Naive thymus-derived CD8-positive, alpha-beta T cell (primary cell): ENCODE measurements around the gene RAPGEF1. TPM values are rescaled to one million over a fixed set of nuclear protein-coding genes. Genes with fewer than 3 reads are reported as not detected.

ENCODE experiments used
- ATAC-seq, 2 donors: fragments of 150-1000 bp; cut with Tn5 transposase in 1 of 2; sonication (Bioruptor Pico), chemical (Tn5 transposase) in 1 of 2; 1 replicate in 1 of 2; 2 replicates in 1 of 2; pipeline ENCODE4 v1.10.0; 2021; ENCODE audit warnings: mild to moderate bottlenecking in 2 of 2, moderate library complexity in 2 of 2
- POLR2A ChIA-PET: fragments of 350-600 bp; sonication (Branson Sonifier 250); formaldehyde crosslinking; loops from one replicate; lab custom pipeline; 2021; ENCODE audit warnings: antibody characterized with exemption; lab: Charles Lee
- DNase-seq, 10 donors: peaks; one replicate each; pipeline versions ENCODE4 v3.0.0 to v3.0.0-alpha.2; 2020 to 2022
- H3K27ac Mint-ChIP-seq, 10 donors: one replicate each; pipeline ENCODE4 v1.8.0; 2020 to 2022; ENCODE audit warnings: mild to moderate bottlenecking in 10 of 10, mixed read lengths in 10 of 10, moderate library complexity in 4 of 10, inconsistent platforms in 1 of 10
- H3K27me3 Mint-ChIP-seq, 5 donors: one replicate each; pipeline ENCODE4 v1.8.0; 2021 to 2022; ENCODE audit warnings: mixed read lengths in 5 of 5
- H3K36me3 Mint-ChIP-seq, 3 donors: one replicate each; pipeline ENCODE4 v1.8.0; 2020 to 2022; ENCODE audit warnings: mixed read lengths in 3 of 3, mild to moderate bottlenecking in 2 of 3, inconsistent platforms in 1 of 3
- H3K4me1 Mint-ChIP-seq, 4 donors: one replicate each; pipeline ENCODE4 v1.8.0; 2021 to 2022; ENCODE audit warnings: mixed read lengths in 4 of 4
- H3K4me3 Mint-ChIP-seq, 10 donors: one replicate each; pipeline ENCODE4 v1.8.0; 2020 to 2022; ENCODE audit warnings: mild to moderate bottlenecking in 10 of 10, mixed read lengths in 10 of 10, moderate library complexity in 6 of 10, inconsistent platforms in 1 of 10
- H3K9me3 Mint-ChIP-seq, 9 donors: one replicate each; pipeline ENCODE4 v1.8.0; 2020 to 2022; ENCODE audit warnings: mixed read lengths in 9 of 9, mild to moderate bottlenecking in 3 of 9, inconsistent platforms in 1 of 9, moderate library complexity in 1 of 9
- polyA plus RNA-seq, 3 donors: library from polyadenylated mRNA; unstranded; fragments of 300-500 nt; fragmentation: Illumina TruSeq; gene quantifications; one replicate each; pipeline ENCODE4 v1.2.3, GENCODE V29; 2021
- total RNA-seq, 8 experiments: library from RNA in 2 of 8; stranded (reverse) in 2 of 8; gene quantifications; one replicate each; pipeline ENCODE4 v1.2.3 and lab custom pipeline; 2021 to 2026

The RAPGEF1 gene
- total and polyA plus RNA-seq, 5 experiments from 2014 or later: 1.6 to 94.7 (median 9.0) TPM

DNA sequence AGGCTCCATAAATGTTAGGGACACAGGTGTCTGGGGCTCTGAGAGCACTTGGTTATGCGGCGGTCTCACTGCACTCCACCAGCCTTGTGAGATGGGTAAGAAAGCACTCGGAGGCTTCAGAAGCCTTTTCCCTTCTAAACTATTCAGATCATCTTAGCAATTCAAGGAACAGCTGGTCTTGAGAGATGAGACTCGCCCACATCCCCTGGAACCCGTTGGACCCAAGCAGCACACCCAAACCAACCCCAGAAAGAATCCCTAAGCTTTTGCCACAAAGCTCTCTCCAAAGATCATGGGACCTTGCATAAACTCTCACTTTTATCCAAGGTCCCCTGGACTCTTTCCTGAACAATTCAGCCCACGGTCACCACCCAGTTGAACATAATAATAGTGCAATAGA, 90.2 kb downstream of the RAPGEF1 start:
- Mint-ChIP-seq H3K9me3 (no peaks in the 10 kb centered on the region), H3K4me1 (peaks cover 2 to 50% (median 12%) of the 10 kb centered on the region in 4 donors), H3K27me3 (no peaks in the 10 kb centered on the region), H3K4me3 (no peak overlapping the region), H3K27ac (peak overlapping the region in 1 of 10 donors; percentile 42), H3K36me3 (peaks cover 0 to 42% (median 0%) of the 10 kb centered on the region in 3 donors)
- POLR2A ChIA-PET: no interaction called here
- no peak for DNase-seq
- no peak for ATAC-seq

DNA sequence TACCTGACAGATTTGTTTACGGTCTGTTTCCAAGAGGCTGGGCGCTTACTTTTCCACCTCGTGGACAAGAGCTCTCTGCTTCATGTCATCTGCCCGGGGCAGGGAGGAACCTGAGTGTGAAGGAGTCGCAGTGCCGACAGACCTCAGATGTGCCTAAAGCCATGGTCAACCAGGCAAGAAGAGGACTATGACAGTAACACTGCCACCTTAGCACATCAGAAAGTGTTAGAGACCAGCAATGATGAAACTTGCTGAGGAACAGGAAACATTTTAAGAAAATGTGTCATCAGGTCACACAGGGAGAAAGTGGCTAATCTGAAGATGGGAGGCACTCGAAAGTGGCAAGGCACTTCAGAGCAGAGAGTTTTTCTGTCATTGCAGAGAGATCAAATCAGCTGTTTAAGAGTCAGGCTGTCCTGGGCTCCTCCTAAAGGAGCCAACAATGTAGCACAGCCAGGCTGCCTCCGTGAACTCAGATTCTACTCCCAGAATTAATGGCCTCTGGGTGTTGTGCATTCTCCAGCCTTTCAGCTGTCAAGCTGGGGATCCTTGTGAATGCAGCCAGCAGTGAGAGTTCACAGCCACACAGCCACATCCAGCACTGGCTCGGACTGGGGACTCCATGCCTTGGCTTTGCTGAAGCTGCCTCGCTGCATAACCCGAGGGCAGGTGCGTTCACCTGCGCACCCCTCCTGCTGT, 94.6 kb downstream of the RAPGEF1 start:
- Mint-ChIP-seq H3K27me3 (no peaks in the 10 kb centered on the region), H3K9me3 (no peaks in the 10 kb centered on the region), H3K4me3 (peak overlapping the region in 1 of 10 donors; percentile 10), H3K27ac (peak overlapping the region in 6 of 10 donors; percentile 37 to 88 (median 54)), H3K4me1 (peaks cover 0 to 21% (median 7%) of the 10 kb centered on the region in 4 donors), H3K36me3 (peaks cover 0 to 55% (median 3%) of the 10 kb centered on the region in 3 donors)
- DNase-seq: no peak
- POLR2A ChIA-PET: no interaction called here
- ATAC-seq: no peak

DNA sequence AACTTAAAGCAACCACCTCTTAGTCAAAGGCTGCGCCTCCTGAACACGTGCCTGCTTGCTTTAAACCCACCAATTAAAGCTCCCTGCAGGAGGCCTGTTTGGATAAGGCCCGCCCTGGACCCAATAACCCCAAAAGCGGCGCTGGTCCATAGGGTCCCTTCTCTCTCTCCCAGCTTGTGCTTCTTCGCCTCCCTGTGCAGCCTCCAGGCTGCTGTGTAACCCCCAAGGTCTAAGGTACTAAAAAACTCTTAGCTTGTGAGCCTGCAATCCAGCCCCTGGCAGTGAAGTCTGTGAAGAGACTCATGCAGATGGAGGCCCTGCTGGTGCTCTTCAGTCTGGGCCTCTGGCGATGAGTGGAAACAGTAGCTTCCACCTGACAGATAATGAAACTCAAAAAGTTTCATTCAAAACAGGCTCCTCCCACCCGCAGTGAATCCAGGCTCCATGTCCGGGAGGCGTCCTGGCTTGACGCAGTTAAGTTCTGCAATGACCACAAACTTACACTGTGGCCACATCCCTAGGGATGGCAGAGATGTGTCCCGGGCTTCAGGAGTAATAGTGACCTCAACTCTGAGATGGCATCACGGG, 97.3 kb downstream of the RAPGEF1 start:
- H3K27ac Mint-ChIP-seq: peak overlapping the region in 1 of 10 donors; percentile 20
- H3K4me3 Mint-ChIP-seq: no peak overlapping the region
- peaks cover 0 to 54% (median 6%) of the 10 kb centered on the region in 3 donors for H3K36me3 Mint-ChIP-seq
- POLR2A ChIA-PET: interaction anchor here (1.1 kb wide), 1 partner anchor 33 kb away, joined by 6 read pairs; no protein-coding TSS in a partner anchor
- peaks cover 0 to 16% (median 6%) of the 10 kb centered on the region in 4 donors for H3K4me1 Mint-ChIP-seq
- ATAC-seq (no peak), DNase-seq (no peak)
- H3K9me3 Mint-ChIP-seq: no peaks in the 10 kb centered on the region
- H3K27me3 Mint-ChIP-seq: no peaks in the 10 kb centered on the region

DNA sequence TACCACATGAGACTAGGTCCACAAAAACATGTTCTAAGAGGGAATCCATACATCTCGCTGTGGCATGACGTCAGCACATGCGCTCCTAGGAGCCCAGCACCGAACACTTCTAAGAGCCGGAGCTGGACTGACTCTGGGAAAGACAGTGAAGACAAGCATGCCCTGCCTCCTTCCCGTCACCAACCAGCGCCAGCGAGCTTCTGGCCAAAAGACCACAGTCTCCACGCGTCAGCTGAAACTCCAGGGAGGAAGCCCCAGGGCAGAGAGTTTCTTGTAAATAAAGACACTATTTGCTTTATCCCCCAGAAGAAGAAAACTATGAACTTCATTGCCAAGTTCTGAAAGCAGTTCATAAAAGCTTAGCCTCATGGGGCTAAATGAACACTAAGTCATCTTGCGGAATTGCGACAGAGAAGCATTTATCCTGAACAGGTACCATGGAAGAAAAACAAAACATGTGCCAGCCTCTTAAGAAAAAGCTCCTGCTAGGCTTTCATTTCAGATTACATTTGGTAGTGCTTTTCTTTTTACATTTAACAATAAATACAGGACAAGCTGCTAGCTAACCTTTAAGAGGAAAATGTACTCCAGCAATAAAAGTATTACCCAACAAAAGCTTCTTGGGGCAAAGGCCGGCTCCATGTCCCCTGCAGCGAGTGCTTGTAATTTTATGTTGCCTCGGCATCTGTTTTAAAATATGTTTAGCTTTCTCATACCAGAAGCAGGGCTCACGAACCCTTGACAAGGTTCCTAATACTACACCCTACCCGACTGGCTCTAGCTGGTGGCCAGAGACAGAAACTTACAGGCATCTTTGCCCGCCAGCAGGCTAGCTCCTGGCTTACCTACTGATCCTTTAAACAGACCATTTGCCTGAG, 98.0 kb downstream of the RAPGEF1 start:
- H3K27me3 Mint-ChIP-seq: no peaks in the 10 kb centered on the region
- H3K36me3 Mint-ChIP-seq: peaks cover 0 to 50% (median 6%) of the 10 kb centered on the region in 3 donors
- H3K4me1 Mint-ChIP-seq: peaks cover 0 to 16% (median 6%) of the 10 kb centered on the region in 4 donors
- POLR2A ChIA-PET: no interaction called here
- ATAC-seq (no peak), DNase-seq (no peak)
- no peaks in the 10 kb centered on the region for H3K9me3 Mint-ChIP-seq
- no peak overlapping the region for H3K4me3 Mint-ChIP-seq
- peak overlapping the region in 7 of 10 donors; percentile 1 to 84 (median 63) for H3K27ac Mint-ChIP-seq

DNA sequence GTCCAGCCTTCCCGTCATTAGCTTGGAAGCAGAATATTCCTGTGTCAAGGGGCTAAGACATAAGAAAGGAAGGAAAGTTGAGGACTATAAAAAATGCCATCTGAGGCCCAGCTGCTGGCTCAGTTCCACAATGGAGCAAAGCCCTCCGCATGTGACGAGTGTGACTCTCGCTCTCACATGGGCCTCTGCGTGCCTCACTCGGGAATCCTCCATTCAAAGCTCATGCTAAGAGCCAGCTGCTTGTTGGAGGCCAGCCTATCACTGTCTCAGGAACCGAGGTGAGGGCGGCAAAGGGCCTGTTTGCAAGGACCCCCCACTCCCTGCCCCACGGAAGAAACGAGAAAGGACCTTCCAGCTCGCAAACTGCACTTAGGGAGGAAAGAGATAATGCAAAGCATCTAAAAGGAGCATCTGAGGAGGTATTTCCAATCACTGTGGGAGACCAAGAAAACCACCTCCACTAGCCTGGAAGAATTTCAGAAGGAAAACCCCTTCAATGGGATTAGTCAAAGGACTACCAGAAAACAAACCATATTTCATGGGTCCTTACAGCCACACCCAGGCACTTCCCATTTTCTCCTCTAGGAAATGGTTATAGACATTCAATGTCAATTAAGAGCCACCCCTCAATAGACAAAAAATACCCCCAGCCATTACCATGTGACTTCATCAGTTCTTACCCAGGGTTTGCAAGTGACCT, 99.3 kb downstream of the RAPGEF1 start:
- H3K27ac Mint-ChIP-seq: peak overlapping the region in 3 of 10 donors; percentile 56 to 84 (median 73)
- peaks cover 9 to 21% (median 12%) of the 10 kb centered on the region in 4 donors for H3K4me1 Mint-ChIP-seq
- H3K27me3 Mint-ChIP-seq: no peaks in the 10 kb centered on the region
- H3K36me3 Mint-ChIP-seq: peaks cover 0 to 42% (median 6%) of the 10 kb centered on the region in 3 donors
- ATAC-seq: no peak
- no peak overlapping the region for H3K4me3 Mint-ChIP-seq
- H3K9me3 Mint-ChIP-seq: no peaks in the 10 kb centered on the region
- POLR2A ChIA-PET: no interaction called here
- DNase-seq: no peak

DNA sequence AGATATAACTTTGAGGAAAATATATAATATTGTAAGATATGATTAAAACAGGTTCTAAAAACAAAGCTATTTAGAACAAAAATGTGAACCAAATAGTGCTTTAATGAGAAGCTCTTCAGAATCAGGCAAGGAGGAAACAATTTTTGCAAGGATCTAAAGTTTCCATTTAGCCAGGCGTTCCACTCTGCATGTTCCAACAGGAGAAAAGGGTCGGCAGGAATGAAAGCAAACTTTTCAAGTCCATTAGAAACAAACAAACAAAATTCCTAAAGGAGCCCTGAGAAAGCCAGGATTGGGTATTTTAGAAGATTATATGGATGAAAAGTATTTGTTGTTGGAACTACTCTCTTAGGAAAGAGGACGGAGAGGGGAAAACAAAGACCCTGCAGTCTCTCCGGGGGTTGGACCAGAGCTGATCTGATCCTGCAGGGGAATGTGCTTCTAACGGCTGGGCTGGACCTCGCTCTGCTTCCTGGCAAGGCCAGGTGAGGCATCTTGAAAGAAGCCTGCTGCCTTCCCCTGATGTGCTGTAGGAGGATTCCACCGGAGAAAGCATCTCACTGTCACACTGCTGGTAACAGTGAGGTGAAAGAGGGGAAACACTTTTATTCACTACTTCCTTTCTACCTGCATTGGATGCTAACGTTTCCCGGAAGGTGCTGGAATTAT, 100.0 kb downstream of the RAPGEF1 start:
- ATAC-seq (no peak), DNase-seq (no peak)
- Mint-ChIP-seq H3K9me3 (no peaks in the 10 kb centered on the region), H3K4me1 (peaks cover 10 to 24% (median 18%) of the 10 kb centered on the region in 4 donors), H3K4me3 (no peak overlapping the region), H3K27ac (peak overlapping the region in 4 of 10 donors; percentile 19 to 92 (median 40)), H3K36me3 (peaks cover 0 to 42% (median 6%) of the 10 kb centered on the region in 3 donors), H3K27me3 (no peaks in the 10 kb centered on the region)
- POLR2A ChIA-PET: no interaction called here

DNA sequence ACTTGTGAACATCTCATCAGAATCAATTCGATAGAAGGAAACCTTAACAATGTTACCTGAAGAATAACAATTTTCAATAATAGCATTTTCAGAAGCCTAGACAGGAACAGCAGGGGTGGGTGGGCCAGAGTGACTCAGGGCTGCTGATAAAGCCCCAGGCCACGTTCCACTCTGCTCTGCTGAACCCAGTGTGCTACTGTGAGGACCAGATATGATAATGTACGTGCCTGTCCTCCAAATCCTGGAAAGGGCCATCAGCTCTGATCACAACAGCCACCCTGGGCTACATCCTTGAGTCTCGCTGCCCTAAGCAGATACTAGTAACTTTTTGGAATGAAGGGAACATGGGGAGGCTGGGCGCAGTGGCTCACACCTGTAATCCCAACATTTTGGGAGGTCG, 103.3 kb downstream of the RAPGEF1 start:
- peaks cover 0 to 38% (median 12%) of the 10 kb centered on the region in 3 donors for H3K36me3 Mint-ChIP-seq
- POLR2A ChIA-PET: no interaction called here
- peak overlapping the region in 9 of 10 donors; percentile 17 to 92 (median 82) for H3K27ac Mint-ChIP-seq
- peaks cover 8 to 25% (median 18%) of the 10 kb centered on the region in 4 donors for H3K4me1 Mint-ChIP-seq
- DNase-seq (no peak), ATAC-seq (no peak)
- no peak overlapping the region for H3K4me3 Mint-ChIP-seq
- H3K27me3 Mint-ChIP-seq: no peaks in the 10 kb centered on the region
- H3K9me3 Mint-ChIP-seq: no peaks in the 10 kb centered on the region

DNA sequence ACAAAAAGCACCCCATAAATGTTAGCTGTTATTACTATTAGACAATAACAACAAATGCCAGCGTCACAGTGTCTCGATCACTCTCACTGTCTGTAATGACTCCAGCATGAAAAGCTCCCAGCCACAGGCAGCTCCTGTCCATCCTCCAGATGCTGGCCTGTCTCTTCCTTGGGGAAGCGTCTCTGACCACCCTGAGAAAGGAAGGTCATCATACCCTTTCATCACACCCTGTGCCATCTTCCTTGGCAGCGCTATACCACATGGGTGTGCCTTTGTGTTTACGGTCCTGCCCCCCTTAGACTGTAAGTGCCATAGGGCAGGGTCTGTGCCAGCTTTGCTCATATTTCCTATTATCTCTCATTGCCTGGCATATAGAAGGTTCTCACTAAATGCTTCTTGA, 104.0 kb downstream of the RAPGEF1 start:
- Mint-ChIP-seq H3K27me3 (no peaks in the 10 kb centered on the region), H3K9me3 (no peaks in the 10 kb centered on the region), H3K4me1 (peaks cover 5 to 29% (median 19%) of the 10 kb centered on the region in 4 donors), H3K4me3 (no peak overlapping the region), H3K27ac (peak overlapping the region; percentile 15 to 92 (median 82)), H3K36me3 (peaks cover 0 to 41% (median 9%) of the 10 kb centered on the region in 3 donors)
- ATAC-seq: no peak
- no peak for DNase-seq
- POLR2A ChIA-PET: interaction anchor here (0.6 kb wide), 1 partner anchor 737 kb away, joined by 4 read pairs; no protein-coding TSS in a partner anchor

DNA sequence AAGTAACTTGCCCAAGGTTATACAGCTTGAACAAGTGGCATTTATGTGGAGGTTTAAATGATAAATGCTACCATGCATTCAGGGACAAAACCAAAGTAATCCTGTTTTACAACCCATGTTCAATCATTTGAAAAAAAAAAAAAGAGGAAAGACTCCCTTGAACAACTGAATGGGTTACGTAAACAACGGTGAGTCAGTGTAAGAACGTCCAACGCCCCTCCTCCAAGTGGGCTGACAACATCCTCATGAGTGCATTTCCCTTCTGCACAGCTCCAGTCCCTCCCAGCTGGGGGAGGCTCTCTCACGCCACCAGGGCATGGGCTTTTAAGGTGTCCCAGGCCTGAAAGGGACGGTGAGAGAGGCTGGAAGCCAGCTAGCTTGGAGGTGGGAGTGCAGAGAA, 104.6 kb downstream of the RAPGEF1 start:
- POLR2A ChIA-PET: interaction anchor here (0.6 kb wide), 1 partner anchor 24 kb away, joined by 3 read pairs; no protein-coding TSS in a partner anchor
- Mint-ChIP-seq H3K4me1 (peaks cover 5 to 35% (median 21%) of the 10 kb centered on the region in 4 donors), H3K36me3 (peaks cover 0 to 44% (median 9%) of the 10 kb centered on the region in 3 donors), H3K9me3 (no peaks in the 10 kb centered on the region), H3K27ac (peak overlapping the region; percentile 54 to 92 (median 80)), H3K27me3 (no peaks in the 10 kb centered on the region), H3K4me3 (peak overlapping the region in 2 of 10 donors; percentile 15 to 50)
- peak; percentile 99 for ATAC-seq
- DNase-seq: peak; percentile 27 to 87 (median 58)

DNA sequence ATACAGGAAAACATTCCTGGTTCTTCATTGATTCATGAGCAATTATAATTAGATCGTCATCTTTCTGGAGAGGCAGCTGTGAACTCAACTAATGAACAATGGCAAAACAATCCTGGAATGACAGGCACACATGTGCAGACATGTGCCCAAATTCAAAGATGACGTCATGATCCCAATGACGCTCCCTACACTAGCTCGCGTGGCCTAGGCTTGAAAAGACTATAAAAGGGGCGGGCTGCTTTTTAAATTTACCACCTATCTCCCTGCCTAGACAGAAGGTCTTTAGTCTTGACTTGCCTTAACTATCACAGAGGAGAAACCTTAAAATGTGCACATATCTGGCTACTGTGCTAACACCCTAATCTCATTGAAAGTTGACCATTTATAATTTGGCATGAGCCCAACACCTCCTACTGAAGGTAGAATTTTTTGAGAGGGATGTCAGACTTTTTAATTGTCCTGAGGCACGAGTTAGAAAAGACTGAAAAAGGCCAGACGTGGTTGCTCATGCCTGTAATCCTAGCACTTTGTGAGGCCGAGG, 106.3 kb downstream of the RAPGEF1 start:
- H3K36me3 Mint-ChIP-seq: peaks cover 0 to 45% (median 9%) of the 10 kb centered on the region in 3 donors
- no peak overlapping the region for H3K4me3 Mint-ChIP-seq
- peak overlapping the region in 1 of 10 donors; percentile 67 for H3K27ac Mint-ChIP-seq
- ATAC-seq (no peak), DNase-seq (no peak)
- no peaks in the 10 kb centered on the region for H3K27me3 Mint-ChIP-seq
- H3K9me3 Mint-ChIP-seq: no peaks in the 10 kb centered on the region
- POLR2A ChIA-PET: no interaction called here
- H3K4me1 Mint-ChIP-seq: peaks cover 5 to 48% (median 26%) of the 10 kb centered on the region in 4 donors

DNA sequence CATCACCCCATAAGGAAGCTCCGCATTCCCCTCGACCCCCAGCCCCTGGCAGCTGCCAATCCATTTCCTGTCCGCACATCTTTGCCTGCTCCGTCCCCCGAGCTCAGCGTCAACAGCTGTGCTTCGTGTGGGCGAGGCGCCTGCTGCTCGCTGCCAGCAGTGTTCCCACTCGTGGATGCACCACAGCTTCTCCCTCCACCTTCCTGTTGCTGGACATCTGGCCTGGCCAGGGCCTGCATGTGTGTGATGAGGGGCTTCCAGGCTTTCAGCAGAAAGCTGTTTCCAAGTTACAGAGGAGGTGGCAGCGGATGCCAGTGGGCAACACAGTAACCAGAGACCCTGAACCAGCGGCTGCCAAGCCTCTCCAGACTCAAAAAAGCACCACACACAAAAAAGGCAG, 108.6 kb downstream of the RAPGEF1 start:
- no peak for DNase-seq
- Mint-ChIP-seq H3K4me3 (no peak overlapping the region), H3K4me1 (peaks cover 7 to 58% (median 26%) of the 10 kb centered on the region in 4 donors), H3K36me3 (peaks cover 0 to 48% (median 6%) of the 10 kb centered on the region in 3 donors), H3K27me3 (no peaks in the 10 kb centered on the region), H3K9me3 (no peaks in the 10 kb centered on the region), H3K27ac (peak overlapping the region in 1 of 10 donors; percentile 85)
- no peak for ATAC-seq
- POLR2A ChIA-PET: interaction anchor here (0.6 kb wide), 1 partner anchor 263 kb away, joined by 3 read pairs; no protein-coding TSS in a partner anchor
